ENCODE measurements around the gene NRM. TPM values are rescaled to one million over a fixed set of nuclear protein-coding genes. Genes with fewer than 3 reads are reported as not detected.

The NRM gene
- total and polyA plus RNA-seq, 2 of the 13 experiments (the other 11 are each of a cell fraction or from before 2014, with no cell fraction given), result 12.5 to 16.0 TPM

- TF ChIP-seq ZHX1 (CRISPR knock-in tag; IDR thresholded peaks at IDR 0.05; ENCODE audit: low read depth), result no peak
- peak; percentile 96 for TF ChIP-seq SAP130 (CRISPR knock-in tag; IDR thresholded peaks at IDR 0.05; ENCODE audit: low read depth)
- peak; percentile 95; the same call in 1 of the 2 replicates for TF ChIP-seq ZFYVE20 (CRISPR knock-in tag; IDR thresholded peaks at IDR 0.05; ENCODE audit: borderline replicate concordance, low read depth)
- TF ChIP-seq HOXA9 (CRISPR knock-in tag; IDR thresholded peaks at IDR 0.05; ENCODE audit: borderline replicate concordance), result peak; percentile 40; the same call in 1 of the 2 replicates
- peak; percentile 54; the same call in 1 of the 2 replicates for TF ChIP-seq MIER2 (CRISPR knock-in tag; IDR thresholded peaks at IDR 0.05)
- TF ChIP-seq JUND (CRISPR knock-in tag; IDR thresholded peaks at IDR 0.05), result no peak; the same call in 1 of the 2 replicates
- TF ChIP-seq ZSCAN21 (CRISPR knock-in tag; IDR thresholded peaks at IDR 0.05; ENCODE audit: borderline replicate concordance), result no peak; the same call in 1 of the 2 replicates
- TF ChIP-seq SOX6 (IDR thresholded peaks at IDR 0.05), result no peak
- peak; percentile 92 for TF ChIP-seq SOX6 (CRISPR knock-in tag; IDR thresholded peaks at IDR 0.05)
- peak; percentile 83 for TF ChIP-seq BCL6 (CRISPR knock-in tag; IDR thresholded peaks at IDR 0.05)
- TF ChIP-seq SSRP1 (CRISPR knock-in tag; IDR thresholded peaks at IDR 0.05), result no peak
- no peak for TF ChIP-seq ZNF569 (CRISPR knock-in tag; IDR thresholded peaks at IDR 0.05; ENCODE audit: borderline replicate concordance)
- TF ChIP-seq POLR2A (IDR thresholded peaks at IDR 0.05; ENCODE audit: insufficient read depth in 1 of 2, low read depth in 2 of 2, low read length in 2 of 2), result peak; percentile 77 to 97
- TF ChIP-seq RFX3 (CRISPR knock-in tag; IDR thresholded peaks at IDR 0.05), result no peak
- TF ChIP-seq CREBL2 (CRISPR knock-in tag; IDR thresholded peaks at IDR 0.05; ENCODE audit: borderline replicate concordance), result peak; percentile 75; the same call in 1 of the 2 replicates
- peak; percentile 18; the same call in 1 of the 2 replicates for TF ChIP-seq PATZ1 (CRISPR knock-in tag; IDR thresholded peaks at IDR 0.05)
- peak; percentile 72 for TF ChIP-seq PRDM10 (CRISPR knock-in tag; IDR thresholded peaks at IDR 0.05; ENCODE audit: low read depth)
- no peak for TF ChIP-seq E2F5 (CRISPR knock-in tag; conservative IDR thresholded peaks at IDR 0.05)
- TF ChIP-seq RAD51 (IDR thresholded peaks at IDR 0.05; ENCODE audit: borderline replicate concordance), result no peak
- peak; percentile 96 for TF ChIP-seq ZNF782 (CRISPR knock-in tag; IDR thresholded peaks at IDR 0.05; ENCODE audit: borderline replicate concordance)
These were observed 43.3 kb downstream of the NRM start (continued) for GRCh38 chr6:30647242-30648116.

Measured in HepG2 (cell line).